Measurements from ENCODE around the gene GASK1A. TPM values are rescaled to one million over a fixed set of nuclear protein-coding genes. Genes with fewer than 3 reads are reported as not detected.

Gene GASK1A
- total and polyA plus RNA-seq, 4 donors: 0.79 to 22.8 (median 4.6) TPM

DNA sequence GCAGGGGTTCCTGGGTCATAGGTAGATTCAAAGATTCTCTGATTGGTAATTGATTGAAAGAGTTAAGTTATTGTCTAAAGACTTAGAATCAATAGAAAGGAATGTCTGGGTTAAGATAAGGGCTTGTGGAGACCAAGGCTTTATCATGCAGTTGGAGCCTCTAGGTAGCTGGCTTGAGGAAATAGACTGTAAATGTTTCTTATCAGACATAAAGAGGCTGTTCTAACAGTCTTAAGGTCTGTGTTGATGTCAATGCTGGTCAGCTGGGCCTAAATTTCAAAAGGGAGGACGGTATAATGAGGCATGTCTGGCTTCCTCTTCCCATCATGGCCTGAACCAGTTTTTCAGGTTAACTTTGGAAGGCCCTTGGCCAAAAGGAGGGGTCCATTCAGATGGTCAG lies 48.9 kb downstream of the GASK1A start:
- peaks cover 0 to 6% (median 3%) of the 10 kb centered on the region in 4 donors for H3K36me3 ChIP-seq (ENCODE audit: control insufficient read depth in 4 of 4, insufficient read depth in 3 of 4, low read depth in 1 of 4, low read length in 3 of 4)
- peaks cover 0 to 4% (median 0%) of the 10 kb centered on the region in 4 donors for H3K4me1 ChIP-seq (ENCODE audit: control insufficient read depth in 4 of 4, insufficient read depth in 4 of 4, low read length in 3 of 4)
- DNase-seq (ENCODE audit: low spot score): no peak
- 92% methylated on average over 1 of the region's 1 CpG for WGBS
- H3K4me3 ChIP-seq (ENCODE audit: low read depth in 1 of 3, low read length in 3 of 3): no peak overlapping the region
- H3K9ac ChIP-seq (ENCODE audit: low read depth in 1 of 2, low read length in 2 of 2): no peak overlapping the region
- H3K27me3 ChIP-seq (ENCODE audit: control insufficient read depth in 4 of 4, insufficient read depth in 4 of 4, low read length in 3 of 4): no peaks in the 10 kb centered on the region
- no peak overlapping the region for H3K27ac ChIP-seq (ENCODE audit: low read depth in 1 of 2, low read length in 2 of 2)
- H3K9me3 ChIP-seq (ENCODE audit: control insufficient read depth in 4 of 4, low read length in 3 of 4): no peaks in the 10 kb centered on the region
- TF ChIP-seq, protein P1, sequence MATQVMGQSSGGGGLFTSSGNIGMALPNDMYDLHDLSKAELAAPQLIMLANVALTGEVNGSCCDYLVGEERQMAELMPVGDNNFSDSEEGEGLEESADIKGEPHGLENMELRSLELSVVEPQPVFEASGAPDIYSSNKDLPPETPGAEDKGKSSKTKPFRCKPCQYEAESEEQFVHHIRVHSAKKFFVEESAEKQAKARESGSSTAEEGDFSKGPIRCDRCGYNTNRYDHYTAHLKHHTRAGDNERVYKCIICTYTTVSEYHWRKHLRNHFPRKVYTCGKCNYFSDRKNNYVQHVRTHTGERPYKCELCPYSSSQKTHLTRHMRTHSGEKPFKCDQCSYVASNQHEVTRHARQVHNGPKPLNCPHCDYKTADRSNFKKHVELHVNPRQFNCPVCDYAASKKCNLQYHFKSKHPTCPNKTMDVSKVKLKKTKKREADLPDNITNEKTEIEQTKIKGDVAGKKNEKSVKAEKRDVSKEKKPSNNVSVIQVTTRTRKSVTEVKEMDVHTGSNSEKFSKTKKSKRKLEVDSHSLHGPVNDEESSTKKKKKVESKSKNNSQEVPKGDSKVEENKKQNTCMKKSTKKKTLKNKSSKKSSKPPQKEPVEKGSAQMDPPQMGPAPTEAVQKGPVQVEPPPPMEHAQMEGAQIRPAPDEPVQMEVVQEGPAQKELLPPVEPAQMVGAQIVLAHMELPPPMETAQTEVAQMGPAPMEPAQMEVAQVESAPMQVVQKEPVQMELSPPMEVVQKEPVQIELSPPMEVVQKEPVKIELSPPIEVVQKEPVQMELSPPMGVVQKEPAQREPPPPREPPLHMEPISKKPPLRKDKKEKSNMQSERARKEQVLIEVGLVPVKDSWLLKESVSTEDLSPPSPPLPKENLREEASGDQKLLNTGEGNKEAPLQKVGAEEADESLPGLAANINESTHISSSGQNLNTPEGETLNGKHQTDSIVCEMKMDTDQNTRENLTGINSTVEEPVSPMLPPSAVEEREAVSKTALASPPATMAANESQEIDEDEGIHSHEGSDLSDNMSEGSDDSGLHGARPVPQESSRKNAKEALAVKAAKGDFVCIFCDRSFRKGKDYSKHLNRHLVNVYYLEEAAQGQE (IDR thresholded peaks at IDR 0.05): no peak
- TF ChIP-seq NR2F2 (IDR thresholded peaks at IDR 0.05) (no peak), HNF4G (IDR thresholded peaks at IDR 0.05) (no peak), GABPA (IDR thresholded peaks at IDR 0.05 in 1 of 2, conservative IDR thresholded peaks at IDR 0.05 in 1 of 2) (no peak), EGR1 (IDR thresholded peaks at IDR 0.05; ENCODE audit: low read depth in 2 of 2) (no peak), YY1 (IDR thresholded peaks at IDR 0.05) (no peak), JUND (IDR thresholded peaks at IDR 0.05) (no peak), HNF4A (conservative IDR thresholded peaks at IDR 0.05) (no peak), RXRA (IDR thresholded peaks at IDR 0.05) (no peak), FOXA2 (IDR thresholded peaks at IDR 0.05) (no peak), TAF1 (conservative IDR thresholded peaks at IDR 0.05) (no peak)
- TF ChIP-seq, protein P2, sequence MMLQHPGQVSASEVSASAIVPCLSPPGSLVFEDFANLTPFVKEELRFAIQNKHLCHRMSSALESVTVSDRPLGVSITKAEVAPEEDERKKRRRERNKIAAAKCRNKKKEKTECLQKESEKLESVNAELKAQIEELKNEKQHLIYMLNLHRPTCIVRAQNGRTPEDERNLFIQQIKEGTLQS (IDR thresholded peaks at IDR 0.05): no peak
- TF ChIP-seq, protein P3, sequence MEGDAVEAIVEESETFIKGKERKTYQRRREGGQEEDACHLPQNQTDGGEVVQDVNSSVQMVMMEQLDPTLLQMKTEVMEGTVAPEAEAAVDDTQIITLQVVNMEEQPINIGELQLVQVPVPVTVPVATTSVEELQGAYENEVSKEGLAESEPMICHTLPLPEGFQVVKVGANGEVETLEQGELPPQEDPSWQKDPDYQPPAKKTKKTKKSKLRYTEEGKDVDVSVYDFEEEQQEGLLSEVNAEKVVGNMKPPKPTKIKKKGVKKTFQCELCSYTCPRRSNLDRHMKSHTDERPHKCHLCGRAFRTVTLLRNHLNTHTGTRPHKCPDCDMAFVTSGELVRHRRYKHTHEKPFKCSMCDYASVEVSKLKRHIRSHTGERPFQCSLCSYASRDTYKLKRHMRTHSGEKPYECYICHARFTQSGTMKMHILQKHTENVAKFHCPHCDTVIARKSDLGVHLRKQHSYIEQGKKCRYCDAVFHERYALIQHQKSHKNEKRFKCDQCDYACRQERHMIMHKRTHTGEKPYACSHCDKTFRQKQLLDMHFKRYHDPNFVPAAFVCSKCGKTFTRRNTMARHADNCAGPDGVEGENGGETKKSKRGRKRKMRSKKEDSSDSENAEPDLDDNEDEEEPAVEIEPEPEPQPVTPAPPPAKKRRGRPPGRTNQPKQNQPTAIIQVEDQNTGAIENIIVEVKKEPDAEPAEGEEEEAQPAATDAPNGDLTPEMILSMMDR (IDR thresholded peaks at IDR 0.05; ENCODE audit: low read depth, low read length, missing input control): no peak
- TF ChIP-seq, protein P4, sequence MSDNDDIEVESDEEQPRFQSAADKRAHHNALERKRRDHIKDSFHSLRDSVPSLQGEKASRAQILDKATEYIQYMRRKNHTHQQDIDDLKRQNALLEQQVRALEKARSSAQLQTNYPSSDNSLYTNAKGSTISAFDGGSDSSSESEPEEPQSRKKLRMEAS (IDR thresholded peaks at IDR 0.05): no peak

DNA sequence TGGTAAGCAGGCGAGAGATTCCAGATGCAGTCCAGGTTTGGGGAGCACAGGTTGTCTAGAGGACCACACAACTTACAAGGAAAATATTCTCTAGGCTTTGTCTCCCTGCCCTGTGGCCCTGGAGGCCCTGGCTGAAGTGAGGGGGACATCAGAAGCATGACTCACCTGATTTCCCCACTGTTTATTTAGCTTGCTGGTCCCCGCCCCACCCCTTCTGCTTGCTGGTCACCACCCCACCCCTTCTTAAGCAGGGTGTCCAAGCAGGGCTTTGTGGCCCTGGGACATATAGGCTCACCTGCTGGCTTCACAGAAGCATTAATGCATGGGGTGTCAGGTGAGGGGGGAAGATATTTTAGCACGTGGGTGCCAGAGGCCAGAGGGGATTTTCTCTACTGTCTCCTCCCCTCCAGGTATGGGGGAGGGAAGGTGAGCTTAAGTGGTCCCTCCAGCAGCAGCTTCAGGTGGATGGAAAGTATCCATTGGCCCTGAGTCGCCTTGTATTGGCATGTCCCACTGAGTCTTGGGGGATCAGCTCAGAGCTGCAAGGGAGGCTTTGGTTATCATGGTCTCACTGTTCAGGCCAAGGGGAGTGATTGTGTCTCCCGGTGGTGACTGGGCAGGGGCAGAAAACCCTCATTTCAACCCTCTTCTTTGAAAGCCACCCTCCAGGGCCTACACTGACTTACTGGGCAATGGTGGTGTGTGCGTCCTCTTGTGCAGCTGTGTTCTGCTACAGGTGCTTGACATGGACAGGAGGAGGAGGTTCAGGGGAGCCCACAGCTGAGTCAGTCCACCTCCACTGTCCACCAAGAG lies 49.8 kb downstream of the GASK1A start:
- H3K36me3 ChIP-seq (ENCODE audit: control insufficient read depth in 4 of 4, insufficient read depth in 3 of 4, low read depth in 1 of 4, low read length in 3 of 4): peaks cover 0 to 8% (median 3%) of the 10 kb centered on the region in 4 donors
- H3K9me3 ChIP-seq (ENCODE audit: control insufficient read depth in 4 of 4, low read length in 3 of 4): no peaks in the 10 kb centered on the region
- H3K27me3 ChIP-seq (ENCODE audit: control insufficient read depth in 4 of 4, insufficient read depth in 4 of 4, low read length in 3 of 4): no peaks in the 10 kb centered on the region
- no peak overlapping the region for H3K9ac ChIP-seq (ENCODE audit: low read depth in 1 of 2, low read length in 2 of 2)
- no peak for DNase-seq (ENCODE audit: low spot score)
- peaks cover 0 to 4% (median 0%) of the 10 kb centered on the region in 4 donors for H3K4me1 ChIP-seq (ENCODE audit: control insufficient read depth in 4 of 4, insufficient read depth in 4 of 4, low read length in 3 of 4)
- no peak overlapping the region for H3K4me3 ChIP-seq (ENCODE audit: low read depth in 1 of 3, low read length in 3 of 3)
- 96% methylated on average over 6 of the region's 6 CpGs for WGBS
- H3K27ac ChIP-seq (ENCODE audit: low read depth in 1 of 2, low read length in 2 of 2): no peak overlapping the region
- TF ChIP-seq YY1 (IDR thresholded peaks at IDR 0.05) (no peak), FOXA1 (IDR thresholded peaks at IDR 0.05) (no peak), JUND (IDR thresholded peaks at IDR 0.05) (no peak), FOXA2 (IDR thresholded peaks at IDR 0.05) (no peak), GABPA (IDR thresholded peaks at IDR 0.05 in 1 of 2, conservative IDR thresholded peaks at IDR 0.05 in 1 of 2) (no peak), NR2F2 (IDR thresholded peaks at IDR 0.05) (no peak), RAD21 (IDR thresholded peaks at IDR 0.05) (no peak), EGR1 (IDR thresholded peaks at IDR 0.05; ENCODE audit: low read depth in 2 of 2) (no peak), HNF4G (IDR thresholded peaks at IDR 0.05) (no peak)
- TF ChIP-seq, protein P5, sequence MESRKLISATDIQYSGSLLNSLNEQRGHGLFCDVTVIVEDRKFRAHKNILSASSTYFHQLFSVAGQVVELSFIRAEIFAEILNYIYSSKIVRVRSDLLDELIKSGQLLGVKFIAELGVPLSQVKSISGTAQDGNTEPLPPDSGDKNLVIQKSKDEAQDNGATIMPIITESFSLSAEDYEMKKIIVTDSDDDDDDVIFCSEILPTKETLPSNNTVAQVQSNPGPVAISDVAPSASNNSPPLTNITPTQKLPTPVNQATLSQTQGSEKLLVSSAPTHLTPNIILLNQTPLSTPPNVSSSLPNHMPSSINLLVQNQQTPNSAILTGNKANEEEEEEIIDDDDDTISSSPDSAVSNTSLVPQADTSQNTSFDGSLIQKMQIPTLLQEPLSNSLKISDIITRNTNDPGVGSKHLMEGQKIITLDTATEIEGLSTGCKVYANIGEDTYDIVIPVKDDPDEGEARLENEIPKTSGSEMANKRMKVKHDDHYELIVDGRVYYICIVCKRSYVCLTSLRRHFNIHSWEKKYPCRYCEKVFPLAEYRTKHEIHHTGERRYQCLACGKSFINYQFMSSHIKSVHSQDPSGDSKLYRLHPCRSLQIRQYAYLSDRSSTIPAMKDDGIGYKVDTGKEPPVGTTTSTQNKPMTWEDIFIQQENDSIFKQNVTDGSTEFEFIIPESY (IDR thresholded peaks at IDR 0.05): no peak
- TF ChIP-seq, protein P2 (IDR thresholded peaks at IDR 0.05): no peak
- TF ChIP-seq, protein P3 (IDR thresholded peaks at IDR 0.05; ENCODE audit: low read depth, low read length, missing input control): no peak
